Motor neuron (in vitro differentiated cells): ENCODE data around the gene SLC1A6. TPM values are rescaled to one million over a fixed set of nuclear protein-coding genes. Genes with fewer than 3 reads are reported as not detected.
A peak's percentile ranks its signal among the peaks of the same experiment; 100 is the strongest.
"Not testable (repeated sequence)": the region's sequence is repeated elsewhere in the genome, so short reads cannot be mapped to it uniquely, and the experiment has no call there.

Experiments
- ATAC-seq, 8 experiments: fragments of 200-7000 bp; cut with Tn5 transposase; replicated peaks in 6 of 8; 2 replicates each; pipeline ENCODE4 v1.8.0; 2021; ENCODE audit warnings: mild to moderate bottlenecking in 8 of 8, moderate library complexity in 8 of 8
- H3K27ac ChIP-seq, 2 donors: fragments of 250-450 bp; sonication (Bioruptor Pico); 2 replicates each; pipeline ENCODE4 v1.9.0; 2021; ENCODE audit warnings: antibody characterized with exemption in 2 of 2, mild to moderate bottlenecking in 2 of 2, moderate library complexity in 1 of 2
- H3K4me1 ChIP-seq, 2 donors: fragments of 250-450 bp; sonication (Bioruptor Pico); replicated peaks in 1 of 2; 2 replicates each; pipeline ENCODE4 v1.6.1; 2021; ENCODE audit warnings: antibody characterized with exemption in 2 of 2, mild to moderate bottlenecking in 2 of 2, moderate library complexity in 1 of 2
- H3K4me3 ChIP-seq, 5 donors: fragments of 250-450 bp; sonication (Bioruptor Pico); 2 replicates each; pipeline ENCODE4 v1.9.0; 2021; ENCODE audit warnings: antibody characterized with exemption in 5 of 5, mild to moderate bottlenecking in 5 of 5, moderate library complexity in 4 of 5
- WGBS, 10 experiments: fragments of 450-650 bp; shearing (Covaris generic); methylation state at CpG; one replicate each; pipeline ENCODE4 v1.0.0; 2022; 5-methylcytosine and 5-hydroxymethylcytosine counted together
- in situ Hi-C, 9 experiments: fragments of 400-800 bp; cut with MboI; loops; one replicate each; pipeline ENCODE4 v1.15.0; 2021; ENCODE audit warnings: low sequenced_read_pairs in 9 of 9, low pct_unique_long_range_greater_than_20kb in 2 of 9; ENCODE audit not compliant: unreplicated experiment in 9 of 9
- total RNA-seq, 8 experiments: library from RNA; unstranded; fragments of 300-600 nt; gene quantifications; 2 replicates each; pipeline versions ENCODE4 v1.2.3 to v1.2.4, GENCODE V29; 2022

The SLC1A6 gene
- 1 to 10 TPM in 5 of 8 experiments, under 1 TPM in 2, not detected in 1; 0.31 to 9.0 (median 3.8) TPM for total RNA-seq

GRCh38 chr19:14979476-14980255 lies at the start of gene SLC1A6:
SLC1A6 (minus strand) TSS chr19:14979864; CDS start chr19:14972910, 6,954 bp downstream.
- in situ Hi-C loops = no loop called here
- ATAC-seq = peak in 6 of 8 experiments; percentile 82 to 91 (median 90)
- peak within 1 kb of the TSS; percentile 42 to 57 (median 48) for H3K4me3 ChIP-seq
- peak within 1 kb of the TSS in 1 of 2 donors; percentile 14 for H3K27ac ChIP-seq
- WGBS, 10 experiments = 0% methylated on average over 3 to 5 of the region's 84 CpGs; no CpG with 5 or more reads in 6 of the 10 experiments
- peaks cover 0 to 3% of the 10 kb centered on the region in 2 donors for H3K4me1 ChIP-seq

GRCh38 chr19:15028490-15028889 lies 48.8 kb upstream of the SLC1A6 start:
- Histone ChIP-seq H3K4me1 (no peaks in the 10 kb centered on the region), H3K27ac (no peak overlapping the region), H3K4me3 (no peak overlapping the region)
- ATAC-seq = no peak
- 22 to 89% (median 58%) methylated on average over 1 to 3 of the region's 5 CpGs; no CpG with 5 or more reads in 2 of the 10 experiments for WGBS, 10 experiments
- in situ Hi-C loops = no loop called here

- no peak overlapping the region for H3K4me3 ChIP-seq
- no peaks in the 10 kb centered on the region for H3K4me1 ChIP-seq
- 0 to 51% (median 21%) methylated on average over 1 to 2 of the region's 2 CpGs; no CpG with 5 or more reads in 1 of the 10 experiments for WGBS, 10 experiments
- H3K27ac ChIP-seq = no peak overlapping the region
- in situ Hi-C loops = no loop called here
- peak in 1 of 8 experiments; percentile 59 for ATAC-seq
Observed at GRCh38 chr19:15025217-15025616, 45.6 kb upstream of the SLC1A6 start.

GRCh38 chr19:15022752-15023151 lies 43.1 kb upstream of the SLC1A6 start:
- no peak overlapping the region for H3K27ac ChIP-seq
- no peak overlapping the region for H3K4me3 ChIP-seq
- WGBS, 10 experiments = 0 to 62% (median 41%) methylated on average over 2 to 7 of the region's 31 CpGs; no CpG with 5 or more reads in 5 of the 10 experiments
- ATAC-seq = no peak
- H3K4me1 ChIP-seq = no peaks in the 10 kb centered on the region
- in situ Hi-C loops = no loop called here

DNA sequence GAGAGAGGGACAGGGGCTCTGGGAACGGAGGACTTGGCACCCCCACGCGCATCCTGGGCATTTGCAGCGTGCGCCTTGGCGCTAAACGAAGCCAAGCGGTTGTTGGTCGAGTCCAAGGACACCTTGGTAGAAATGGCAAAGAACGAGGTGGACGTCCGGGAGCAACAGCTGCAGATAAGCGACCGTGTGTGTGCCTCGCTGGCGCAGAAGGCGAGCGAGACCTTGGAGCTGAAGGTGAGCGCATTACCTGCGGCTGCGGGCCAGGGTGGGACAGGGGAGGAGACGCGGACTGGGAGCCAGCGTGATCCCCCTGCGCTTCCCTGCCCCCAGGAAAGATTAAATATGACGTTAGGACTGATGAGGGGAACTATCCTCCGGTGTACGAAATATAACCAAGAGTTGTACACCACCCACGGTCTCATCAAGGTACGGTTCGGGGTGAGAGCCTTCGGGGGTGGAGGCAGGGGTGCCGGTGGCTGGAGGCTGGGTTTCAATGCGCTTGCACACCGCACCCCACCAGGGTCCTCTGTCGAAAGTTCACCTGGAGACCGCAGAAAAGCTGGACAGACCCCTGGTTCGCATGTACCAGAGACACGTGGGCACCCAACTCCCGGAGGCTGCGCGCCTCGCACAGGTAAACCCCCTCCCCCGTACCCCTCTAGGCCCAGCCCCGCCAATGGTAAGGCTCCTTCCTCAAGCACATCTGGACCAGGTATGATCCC lies 41.8 kb upstream of the SLC1A6 start:
- Histone ChIP-seq H3K4me3 (no peak overlapping the region), H3K27ac (no peak overlapping the region), H3K4me1 (no peaks in the 10 kb centered on the region)
- no peak for ATAC-seq
- WGBS, 10 experiments = 16 to 90% (median 79%) methylated on average over 1 to 8 of the region's 45 CpGs; no CpG with 5 or more reads in 3 of the 10 experiments
- in situ Hi-C loops = no loop called here

- ATAC-seq, H3K4me3 ChIP-seq, H3K4me1 ChIP-seq, in situ Hi-C loops, H3K27ac ChIP-seq: not testable (repeated sequence)
- WGBS, 10 experiments = 14 to 100% (median 44%) methylated on average over 1 to 3 of the region's 3 CpGs; no CpG with 5 or more reads in 2 of the 10 experiments
Observed at GRCh38 chr19:15018836-15019235, 39.2 kb upstream of the SLC1A6 start.

DNA sequence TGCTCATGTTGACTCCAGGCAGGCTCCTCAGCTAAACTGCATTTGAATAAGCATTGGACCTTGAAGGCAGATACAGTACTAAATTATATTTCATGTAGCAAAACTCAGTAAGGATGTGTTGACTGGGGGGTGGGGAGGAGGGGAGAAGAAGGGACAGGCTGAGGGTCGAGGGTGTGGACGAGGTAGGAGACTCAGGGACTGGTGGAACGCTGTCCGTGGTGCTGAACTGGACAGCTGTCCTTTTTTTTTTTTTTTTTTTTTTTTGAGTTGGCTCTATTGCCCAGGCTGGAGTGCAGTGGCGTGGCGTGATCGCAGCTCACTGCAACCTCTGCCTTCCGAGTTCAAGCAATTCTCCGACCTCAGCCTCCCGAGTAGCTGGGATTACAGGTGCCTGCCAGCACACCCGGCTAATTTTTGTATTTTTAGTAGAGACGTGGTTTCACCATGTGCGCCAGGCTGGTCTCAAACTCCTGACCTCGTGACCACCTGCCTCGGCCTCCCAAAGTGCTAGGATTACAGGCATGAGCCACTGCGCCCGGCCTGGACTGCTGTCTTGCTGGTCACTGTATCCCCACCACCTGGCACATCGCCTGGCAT lies 36.4 kb upstream of the SLC1A6 start:
- Histone ChIP-seq H3K27ac (no peak overlapping the region), H3K4me3 (no peak overlapping the region), H3K4me1 (no peaks in the 10 kb centered on the region)
- WGBS, 10 experiments = 0 to 60% (median 16%) methylated on average over 1 to 8 of the region's 18 CpGs; no CpG with 5 or more reads in 4 of the 10 experiments
- ATAC-seq = no peak
- in situ Hi-C loops = no loop called here

DNA sequence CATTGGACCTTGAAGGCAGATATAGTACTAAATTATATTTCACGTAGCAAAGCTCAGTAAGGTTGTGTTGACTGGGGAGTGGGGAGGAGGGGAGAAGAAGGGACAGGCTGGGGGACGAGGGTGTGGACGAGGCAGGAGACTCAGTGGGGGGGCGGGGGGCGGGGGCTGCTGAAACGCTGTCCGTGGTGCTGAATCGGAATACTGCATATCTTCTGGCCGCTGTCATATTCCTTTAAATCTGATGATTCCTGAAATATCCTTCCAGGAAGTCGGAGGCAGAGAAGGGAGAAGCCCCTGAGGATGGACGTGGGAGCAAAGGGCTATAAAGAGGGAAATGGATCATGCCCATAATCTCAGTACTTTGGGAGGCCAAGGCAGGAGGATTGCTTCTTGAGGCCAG lies 34.9 kb upstream of the SLC1A6 start:
- Histone ChIP-seq H3K4me1 (no peaks in the 10 kb centered on the region), H3K4me3 (no peak overlapping the region), H3K27ac (no peak overlapping the region)
- ATAC-seq = no peak
- in situ Hi-C loops = no loop called here
- WGBS, 10 experiments = 0 to 80% (median 12%) methylated on average over 1 to 5 of the region's 11 CpGs; no CpG with 5 or more reads in 4 of the 10 experiments

DNA sequence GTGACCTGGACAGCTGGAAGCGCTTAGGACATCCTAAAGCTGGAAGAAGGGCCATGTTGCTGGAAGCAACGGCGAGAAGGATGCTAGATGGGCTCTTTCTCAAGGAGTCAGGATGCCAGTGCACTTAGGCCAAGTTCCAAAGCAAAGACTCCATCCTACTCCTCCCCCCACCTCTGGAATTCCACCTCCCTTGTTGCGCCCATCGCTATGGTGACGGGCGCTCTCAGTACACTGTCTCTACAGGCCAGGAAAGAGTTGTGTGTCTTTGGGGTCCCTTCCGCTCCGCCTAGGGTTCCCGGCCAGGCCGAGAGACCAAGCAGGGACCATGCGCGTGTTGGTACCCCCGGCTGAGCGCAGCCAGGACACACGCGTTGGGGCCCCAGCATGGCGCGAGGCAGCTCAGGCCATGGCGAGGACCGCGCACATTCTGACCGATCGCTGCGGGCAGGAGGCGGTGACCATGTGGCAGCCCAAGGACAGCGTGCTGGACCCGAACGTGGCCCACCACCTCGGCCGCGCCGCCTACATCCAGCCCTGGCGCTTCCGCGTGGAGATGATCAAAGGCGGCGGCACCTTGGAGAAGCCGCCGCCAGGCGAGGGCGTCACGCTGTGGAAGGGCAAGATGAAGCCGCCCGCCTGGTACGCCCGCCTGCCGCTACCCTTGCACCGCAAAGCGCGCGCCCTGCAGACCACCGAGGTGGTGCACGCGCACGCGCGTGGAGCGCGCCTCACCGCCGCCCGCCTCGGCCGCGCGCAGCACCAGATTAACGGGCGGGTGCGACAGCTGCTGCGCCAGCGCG lies 31.0 kb upstream of the SLC1A6 start:
- H3K4me3 ChIP-seq = peak overlapping the region in 4 of 5 donors; percentile 8 to 29 (median 18)
- no peak overlapping the region for H3K27ac ChIP-seq
- peak in 3 of 8 experiments; percentile 50 to 69 (median 50) for ATAC-seq
- in situ Hi-C loops = no loop called here
- H3K4me1 ChIP-seq = no peaks in the 10 kb centered on the region
- 0 to 20% (median 3%) methylated on average over 2 to 31 of the region's 73 CpGs; no CpG with 5 or more reads in 2 of the 10 experiments for WGBS, 10 experiments

DNA sequence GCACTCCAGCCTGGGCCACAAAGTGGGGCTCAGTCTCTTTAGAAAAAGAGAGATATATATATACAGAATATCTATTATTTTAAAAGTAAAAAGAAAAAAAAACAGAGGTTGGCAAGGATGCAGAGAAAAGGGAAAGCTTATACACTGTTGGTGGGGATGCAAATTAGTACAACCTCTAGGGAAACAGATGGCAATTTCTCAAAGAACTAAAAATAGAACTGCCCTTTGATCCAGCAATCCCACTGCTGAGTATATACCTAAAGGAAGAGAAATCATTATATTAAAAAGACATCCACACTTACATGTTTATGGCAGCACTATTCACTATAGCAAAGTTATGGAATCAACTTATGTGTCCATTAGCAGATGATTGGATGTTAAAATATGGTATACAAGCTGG lies 28.6 kb upstream of the SLC1A6 start:
- in situ Hi-C loops = no loop called here
- Histone ChIP-seq H3K4me1 (no peaks in the 10 kb centered on the region), H3K4me3 (no peak overlapping the region), H3K27ac (no peak overlapping the region)
- no peak for ATAC-seq

GRCh38 chr19:14997981-14998380 lies 18.3 kb upstream of the SLC1A6 start:
- WGBS, 10 experiments = 33 to 60% (median 50%) methylated on average over 1 of the region's 1 CpG; no CpG with 5 or more reads in 7 of the 10 experiments
- Histone ChIP-seq H3K4me3 (no peak overlapping the region), H3K27ac (no peak overlapping the region), H3K4me1 (no peaks in the 10 kb centered on the region)
- in situ Hi-C loops = no loop called here
- no peak for ATAC-seq

- no peak overlapping the region for H3K27ac ChIP-seq
- in situ Hi-C loops = no loop called here
- ATAC-seq = no peak
- no peaks in the 10 kb centered on the region for H3K4me1 ChIP-seq
- WGBS, 10 experiments = 0 to 71% (median 42%) methylated on average over 1 to 5 of the region's 11 CpGs; no CpG with 5 or more reads in 3 of the 10 experiments
- H3K4me3 ChIP-seq = no peak overlapping the region
Observed at GRCh38 chr19:14992780-14993179, 13.1 kb upstream of the SLC1A6 start.
